Erythroblast (primary cell): ENCODE measurements around the gene NTM.

Source experiments
- GATA1 ChIP-seq: IDR thresholded peaks from 2 replicates; pipeline ENCODE4 v1.6.1; 2011; ENCODE audit warnings: low read depth, mild to moderate bottlenecking, control low read depth, low read length, moderate library complexity
- POLR2A ChIP-seq: IDR thresholded peaks from 2 replicates; pipeline ENCODE4 v1.6.1; 2011; ENCODE audit warnings: mild to moderate bottlenecking, low read length

- TF ChIP-seq POLR2A, result no peak
- no peak for TF ChIP-seq GATA1
These were observed 500.6 kb downstream of the NTM start for GRCh38 chr11:131871006-131871405.
